Inferior parietal cortex (tissue), 1 donor: ENCODE results near the gene PLA2G4F.
"Not testable (repeated sequence)": the region's sequence is repeated elsewhere in the genome, so short reads cannot be mapped to it uniquely, and the experiment has no call there.

Experiments
- DNase-seq: peaks from one replicate; pipeline ENCODE4 v3.0.0-alpha.2; 2016; ENCODE audit errors: extremely low spot score

Gene PLA2G4F

DNA sequence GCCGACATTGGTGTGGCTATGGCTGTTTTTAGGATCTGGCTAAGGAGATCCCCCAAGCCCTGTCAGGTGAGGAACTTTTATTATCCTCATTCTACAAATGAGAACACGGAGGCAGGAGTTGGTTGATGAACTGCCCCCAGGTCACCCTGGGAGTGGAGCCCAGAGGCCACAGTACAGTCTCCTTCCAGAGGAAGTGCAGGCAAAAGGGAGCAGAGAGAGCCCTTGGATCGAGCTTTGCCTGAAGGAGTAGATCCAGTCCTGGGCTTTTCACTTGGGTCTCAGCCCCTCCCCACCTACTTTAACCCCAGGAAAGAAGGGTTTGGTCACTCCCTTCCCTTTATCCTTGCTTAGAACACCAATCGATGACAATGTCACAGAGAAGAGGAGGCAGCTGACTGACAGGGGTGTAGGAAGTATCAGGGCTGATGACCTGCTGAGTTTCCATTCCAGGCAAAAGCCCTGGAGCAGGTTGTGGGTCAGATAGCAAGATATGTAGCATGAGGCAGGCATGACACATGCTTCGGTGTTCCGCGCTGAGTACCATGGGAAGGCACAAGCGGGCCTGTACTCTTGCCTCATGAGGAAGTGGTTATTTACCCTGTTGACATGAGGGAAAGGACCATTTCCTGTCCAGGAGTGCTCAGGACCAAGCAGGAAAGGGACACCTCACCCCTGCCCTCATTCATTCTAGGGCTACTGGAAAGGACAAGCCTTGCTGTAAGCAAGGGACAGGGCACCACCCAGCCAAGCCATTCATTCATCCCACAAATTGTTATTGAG, 56.2 kb downstream of the PLA2G4F start:
- no peak for DNase-seq

DNA sequence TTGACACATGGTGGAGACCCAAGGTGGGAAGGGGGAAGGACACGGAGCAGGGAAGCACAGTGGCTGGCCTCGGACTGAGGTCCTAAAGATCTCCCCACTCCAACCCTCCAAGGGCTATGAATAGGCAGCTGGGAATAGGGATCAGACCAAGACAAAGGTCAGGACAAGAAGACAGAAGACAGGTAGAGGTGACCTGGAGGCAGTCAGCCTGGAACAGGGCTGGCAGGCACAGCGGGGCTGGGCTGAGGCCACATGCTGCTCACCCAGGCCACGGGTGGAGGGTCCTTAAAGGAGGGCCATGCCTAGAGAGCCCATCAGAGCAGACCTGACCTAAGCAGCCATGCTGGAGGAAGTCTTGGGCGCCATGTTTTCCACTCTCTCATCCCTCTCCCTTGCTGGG, 59.4 kb downstream of the PLA2G4F start:
- no peak for DNase-seq

DNA sequence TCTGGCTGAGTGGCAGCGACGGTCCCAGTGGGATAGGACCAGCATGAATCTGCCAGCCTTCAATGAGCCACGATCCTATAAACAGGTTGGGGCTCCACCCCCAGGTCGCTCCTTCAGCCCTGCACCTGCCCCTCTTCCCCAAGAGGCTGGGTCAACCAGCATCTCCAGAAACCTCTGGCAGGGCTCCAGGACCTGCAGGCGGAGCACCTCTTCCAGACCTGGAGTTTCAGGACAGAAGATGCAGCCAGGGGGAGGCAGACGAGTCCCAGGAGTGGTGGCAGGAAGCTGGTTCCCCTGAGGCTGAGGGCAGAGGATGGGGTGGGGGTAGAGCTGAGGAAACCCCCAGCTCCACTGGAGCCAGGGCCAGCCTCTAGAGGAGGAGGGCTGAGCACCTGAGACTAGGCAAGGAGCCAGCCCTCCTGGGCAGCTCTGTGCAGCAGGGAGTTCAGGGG, 61.9 kb downstream of the PLA2G4F start, which contains the start of gene PLA2G4D:
PLA2G4D (minus strand) TSS at position 51 of the 452 bp plus-strand sequence. CDS start 103 bp downstream, outside the sequence.
- no peak for DNase-seq

DNA sequence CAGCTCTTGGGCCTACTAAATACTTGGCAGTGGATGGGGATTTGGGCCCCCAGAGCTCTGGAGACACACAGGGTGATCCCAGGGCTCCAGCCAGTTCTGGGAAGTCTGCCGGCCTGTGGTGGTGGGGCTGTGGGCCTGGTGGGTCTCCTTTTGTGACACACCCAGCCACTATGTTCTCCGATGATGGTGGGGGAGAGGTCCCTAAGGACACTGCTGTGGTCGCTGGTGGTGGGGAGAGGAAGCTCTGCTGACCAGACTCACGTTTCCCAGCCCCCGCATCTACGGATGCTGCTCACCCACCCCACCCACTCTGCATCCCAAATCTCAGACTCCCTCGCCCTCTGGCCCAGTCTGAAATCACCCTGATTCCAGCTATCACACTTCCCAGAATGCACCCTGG, 62.5 kb downstream of the PLA2G4F start:
- DNase-seq: no peak

DNA sequence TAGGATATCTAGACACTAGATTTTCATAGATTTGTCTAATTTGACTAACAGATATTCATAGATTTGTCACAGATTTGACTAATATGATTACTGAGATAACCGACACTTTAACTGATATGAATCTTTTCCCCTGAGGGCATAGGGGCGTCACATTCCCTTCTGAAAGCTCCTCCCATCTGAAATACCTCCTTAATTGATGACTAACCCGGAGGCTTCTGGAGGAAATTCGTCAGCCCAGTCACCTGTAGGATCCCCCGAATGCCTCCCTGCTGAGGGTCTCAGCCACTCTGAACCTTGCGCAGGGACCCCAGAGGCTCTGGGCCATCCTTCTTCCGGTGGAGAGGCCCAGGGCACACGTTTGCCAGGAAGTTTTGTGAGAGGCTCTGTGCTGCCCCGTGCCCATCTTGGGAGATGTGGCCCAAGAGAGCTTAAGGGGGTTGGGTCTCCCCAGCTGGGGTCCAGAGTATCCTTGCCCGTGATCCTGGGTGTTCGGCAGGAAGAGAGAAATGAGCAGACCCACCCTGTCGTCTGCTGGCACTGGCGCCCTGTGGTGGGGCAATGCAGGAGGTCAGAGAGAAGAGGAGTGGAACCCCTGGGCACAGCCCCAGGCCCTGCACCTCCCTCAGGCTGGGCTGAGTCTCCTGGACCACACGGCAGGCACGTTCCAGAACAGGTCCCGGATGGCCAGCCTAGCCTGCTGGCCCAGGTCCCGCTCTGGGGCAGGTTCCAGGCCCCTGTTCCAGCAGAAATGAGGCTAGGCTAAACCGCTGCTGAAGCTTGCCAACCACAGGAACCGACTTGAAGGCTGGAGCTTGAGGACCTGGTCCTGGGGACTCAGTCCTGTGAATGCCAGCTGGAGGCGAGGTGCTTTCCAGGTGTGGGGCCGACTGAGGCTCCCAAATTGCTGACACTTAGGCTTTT, 63.8 kb downstream of the PLA2G4F start:
- DNase-seq: no peak

DNA sequence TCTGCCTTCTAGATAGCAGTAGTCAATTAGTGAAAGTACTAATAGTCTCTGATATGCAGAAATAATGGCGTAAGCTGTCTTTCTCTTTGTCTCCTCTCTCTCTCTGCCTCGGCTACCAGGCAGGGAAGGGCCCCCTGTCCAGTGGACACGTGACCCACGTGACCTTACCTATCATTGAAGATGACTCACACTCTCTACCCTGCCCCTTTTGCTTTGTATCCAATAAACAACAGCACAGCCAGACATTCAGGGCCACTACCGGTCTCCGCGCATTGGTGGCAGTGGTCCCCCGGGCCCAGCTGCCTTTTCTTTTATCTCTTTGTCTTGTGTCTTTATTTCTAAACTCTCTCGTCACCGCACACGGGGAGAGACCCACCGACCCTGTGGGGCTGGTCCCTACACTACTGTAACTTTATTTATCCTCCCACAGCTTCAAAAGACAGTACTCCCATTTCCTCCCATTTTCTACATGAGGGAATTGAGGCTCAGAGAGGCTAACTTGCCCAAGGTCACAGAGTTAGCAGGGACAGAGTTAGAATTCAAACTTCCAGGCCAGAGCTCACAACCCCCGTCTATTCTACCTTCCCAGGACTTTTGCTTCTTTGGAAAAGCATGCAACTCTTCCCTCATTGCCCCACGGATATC, 64.6 kb downstream of the PLA2G4F start:
- not testable (repeated sequence) for DNase-seq

DNA sequence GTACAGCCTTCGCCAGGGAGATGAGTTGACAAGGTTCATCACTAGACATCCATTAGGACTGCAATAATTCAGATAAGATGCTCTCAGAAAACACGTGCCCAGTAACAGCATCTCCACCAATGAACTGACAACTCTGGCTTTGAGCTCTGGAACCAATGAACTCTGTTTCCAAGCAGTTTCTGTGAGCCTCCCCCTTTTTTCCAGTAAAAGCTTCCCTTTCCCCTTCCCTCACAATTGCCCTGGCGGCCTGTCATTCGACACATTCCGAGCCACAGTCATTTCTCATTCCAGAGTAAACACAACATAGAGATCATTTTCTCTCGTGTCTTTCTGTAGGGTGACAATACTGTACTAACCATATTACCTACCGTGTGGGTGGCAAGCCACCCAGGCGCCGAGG, 65.7 kb downstream of the PLA2G4F start:
- no peak for DNase-seq

DNA sequence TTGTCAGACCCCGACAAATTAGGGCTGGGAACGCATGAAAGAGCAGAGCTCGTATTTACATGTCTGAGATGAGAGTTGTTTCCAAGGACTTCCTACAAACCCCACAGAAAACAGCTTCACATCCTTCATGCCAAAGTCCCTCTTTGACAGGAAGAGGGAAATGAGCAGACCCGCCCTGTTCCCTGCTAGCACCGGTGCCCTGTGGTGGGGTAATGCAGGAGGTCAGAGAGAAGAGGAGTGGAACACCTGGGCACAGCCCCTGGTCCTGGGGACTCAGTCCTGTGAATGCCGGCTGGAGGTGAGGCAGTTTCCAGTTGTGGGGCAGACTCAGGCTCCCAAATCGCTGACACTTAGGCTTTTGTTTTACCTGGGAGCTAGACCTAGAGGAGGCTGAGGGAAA, 66.1 kb downstream of the PLA2G4F start:
- DNase-seq: no peak

DNA sequence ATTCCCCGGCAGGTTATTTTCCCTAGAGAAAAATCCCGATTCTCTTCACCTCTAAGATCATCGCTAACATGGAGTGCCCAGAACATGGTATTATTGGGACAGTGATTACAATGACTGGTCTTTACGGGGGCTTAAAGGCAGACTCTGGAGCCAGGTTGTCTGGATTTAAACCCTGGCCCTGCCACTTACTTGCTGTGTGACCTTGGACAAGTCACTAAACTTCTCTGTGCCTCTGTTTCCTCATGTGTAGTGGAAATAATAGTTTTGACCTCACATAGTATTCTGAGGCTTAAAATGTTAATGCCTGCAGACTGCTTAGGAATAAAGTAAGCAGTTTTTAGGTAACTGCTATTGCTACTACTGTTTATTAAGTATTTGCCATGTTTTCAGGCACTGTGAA, 66.5 kb downstream of the PLA2G4F start:
- DNase-seq: no peak
